Measurements from ENCODE around the gene PDLIM1.

DNA sequence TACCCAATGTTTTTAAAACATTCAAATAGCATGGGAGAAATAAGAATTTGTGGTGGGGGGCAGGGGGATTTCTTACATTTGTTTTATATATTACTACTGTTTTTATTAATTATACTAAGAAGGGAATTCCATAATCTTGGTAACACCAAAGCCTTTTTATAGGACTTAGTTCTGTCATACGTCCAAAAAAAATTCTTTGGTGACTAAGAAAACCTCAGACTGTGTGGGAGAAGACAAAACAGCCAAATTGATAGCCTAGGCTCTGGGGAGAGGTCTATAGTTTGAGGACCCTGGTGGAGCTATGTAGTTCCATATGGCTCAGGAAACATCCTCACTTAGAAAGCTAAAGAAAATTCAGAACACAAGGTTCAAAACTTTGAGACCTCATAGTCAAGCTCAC lies 73.3 kb downstream of the PDLIM1 start:
- TF ChIP-seq, protein P1, sequence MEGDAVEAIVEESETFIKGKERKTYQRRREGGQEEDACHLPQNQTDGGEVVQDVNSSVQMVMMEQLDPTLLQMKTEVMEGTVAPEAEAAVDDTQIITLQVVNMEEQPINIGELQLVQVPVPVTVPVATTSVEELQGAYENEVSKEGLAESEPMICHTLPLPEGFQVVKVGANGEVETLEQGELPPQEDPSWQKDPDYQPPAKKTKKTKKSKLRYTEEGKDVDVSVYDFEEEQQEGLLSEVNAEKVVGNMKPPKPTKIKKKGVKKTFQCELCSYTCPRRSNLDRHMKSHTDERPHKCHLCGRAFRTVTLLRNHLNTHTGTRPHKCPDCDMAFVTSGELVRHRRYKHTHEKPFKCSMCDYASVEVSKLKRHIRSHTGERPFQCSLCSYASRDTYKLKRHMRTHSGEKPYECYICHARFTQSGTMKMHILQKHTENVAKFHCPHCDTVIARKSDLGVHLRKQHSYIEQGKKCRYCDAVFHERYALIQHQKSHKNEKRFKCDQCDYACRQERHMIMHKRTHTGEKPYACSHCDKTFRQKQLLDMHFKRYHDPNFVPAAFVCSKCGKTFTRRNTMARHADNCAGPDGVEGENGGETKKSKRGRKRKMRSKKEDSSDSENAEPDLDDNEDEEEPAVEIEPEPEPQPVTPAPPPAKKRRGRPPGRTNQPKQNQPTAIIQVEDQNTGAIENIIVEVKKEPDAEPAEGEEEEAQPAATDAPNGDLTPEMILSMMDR (conservative IDR thresholded peaks at IDR 0.05; ENCODE audit: low read depth in 2 of 2), result no peak
- TF ChIP-seq EZH2phosphoT487 (IDR thresholded peaks at IDR 0.05; ENCODE audit: unreplicated experiment) (no peak), POLR2AphosphoS5 (IDR thresholded peaks at IDR 0.05; ENCODE audit: low read depth) (no peak), EZH2 (IDR thresholded peaks at IDR 0.05; ENCODE audit: low read depth, unreplicated experiment) (no peak), CREB1 (CRISPR knock-in tag; IDR thresholded peaks at IDR 0.05; ENCODE audit: low read depth) (no peak), STAT1 (IDR thresholded peaks at IDR 0.05; ENCODE audit: unreplicated experiment) (no peak)
- TF ChIP-seq, protein P2, sequence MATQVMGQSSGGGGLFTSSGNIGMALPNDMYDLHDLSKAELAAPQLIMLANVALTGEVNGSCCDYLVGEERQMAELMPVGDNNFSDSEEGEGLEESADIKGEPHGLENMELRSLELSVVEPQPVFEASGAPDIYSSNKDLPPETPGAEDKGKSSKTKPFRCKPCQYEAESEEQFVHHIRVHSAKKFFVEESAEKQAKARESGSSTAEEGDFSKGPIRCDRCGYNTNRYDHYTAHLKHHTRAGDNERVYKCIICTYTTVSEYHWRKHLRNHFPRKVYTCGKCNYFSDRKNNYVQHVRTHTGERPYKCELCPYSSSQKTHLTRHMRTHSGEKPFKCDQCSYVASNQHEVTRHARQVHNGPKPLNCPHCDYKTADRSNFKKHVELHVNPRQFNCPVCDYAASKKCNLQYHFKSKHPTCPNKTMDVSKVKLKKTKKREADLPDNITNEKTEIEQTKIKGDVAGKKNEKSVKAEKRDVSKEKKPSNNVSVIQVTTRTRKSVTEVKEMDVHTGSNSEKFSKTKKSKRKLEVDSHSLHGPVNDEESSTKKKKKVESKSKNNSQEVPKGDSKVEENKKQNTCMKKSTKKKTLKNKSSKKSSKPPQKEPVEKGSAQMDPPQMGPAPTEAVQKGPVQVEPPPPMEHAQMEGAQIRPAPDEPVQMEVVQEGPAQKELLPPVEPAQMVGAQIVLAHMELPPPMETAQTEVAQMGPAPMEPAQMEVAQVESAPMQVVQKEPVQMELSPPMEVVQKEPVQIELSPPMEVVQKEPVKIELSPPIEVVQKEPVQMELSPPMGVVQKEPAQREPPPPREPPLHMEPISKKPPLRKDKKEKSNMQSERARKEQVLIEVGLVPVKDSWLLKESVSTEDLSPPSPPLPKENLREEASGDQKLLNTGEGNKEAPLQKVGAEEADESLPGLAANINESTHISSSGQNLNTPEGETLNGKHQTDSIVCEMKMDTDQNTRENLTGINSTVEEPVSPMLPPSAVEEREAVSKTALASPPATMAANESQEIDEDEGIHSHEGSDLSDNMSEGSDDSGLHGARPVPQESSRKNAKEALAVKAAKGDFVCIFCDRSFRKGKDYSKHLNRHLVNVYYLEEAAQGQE (IDR thresholded peaks at IDR 0.05; ENCODE audit: unreplicated experiment), result no peak
